HCT116 (cell line): ENCODE data around the gene CLIC4. TPM values are rescaled to one million over a fixed set of nuclear protein-coding genes. Genes with fewer than 3 reads are reported as not detected.

ENCODE experiments used
- ATAC-seq: fragments of 200-7000 bp; cut with Tn5 transposase; 2 replicates; pipeline ENCODE4 v1.9.1; 2020; ENCODE audit warnings: mild to moderate bottlenecking, moderate library complexity
- BruUV-seq: library from RNA; stranded (reverse); fragments of 400-500 nt; replicated peaks from 2 replicates; lab custom pipeline; 2021; lab: Mats Ljungman, UMichigan
- CTCF ChIA-PET: fragments of 300-600 bp; sonication (Branson Sonifier 250); formaldehyde crosslinking; loops from one replicate; lab custom pipeline; 2021; ENCODE audit warnings: antibody characterized with exemption; lab: Charles Lee
- POLR2A ChIA-PET: fragments of 300-600, 350-600 bp; sonication (Branson Sonifier 250); formaldehyde crosslinking; loops from one replicate; lab custom pipeline; 2021; ENCODE audit warnings: antibody characterized with exemption; lab: Charles Lee
- RAD21 ChIA-PET, 2 experiments: fragments of 300-600 bp; sonication (Branson Sonifier 250); formaldehyde crosslinking; loops; one replicate each; lab custom pipeline; 2023; ENCODE audit warnings: low total read pairs in 2 of 2; ENCODE audit not compliant: uncharacterized antibody in 2 of 2, unreplicated experiment in 2 of 2, low non-redundant PET in 1 of 2; lab: Charles Lee
- DNase-seq: peaks from one replicate; pipeline ENCODE4 v3.0.0-alpha.2; 2010; ENCODE audit warnings: low read depth, low spot score
- H2AFZ ChIP-seq: fragments of 200-600 bp; shearing (Covaris generic), sonication (generic); 2 replicates; pipeline ENCODE4 v1.6.1; 2017; ENCODE audit warnings: low read depth, mixed run types, mixed read lengths, antibody characterized with exemption, low read length; ENCODE audit not compliant: poor library complexity, severe bottlenecking
- H3K27ac ChIP-seq: 2 replicates; pipeline ENCODE4 v1.5.1; 2012; ENCODE audit warnings: low read depth, low read length
- H3K27me3 ChIP-seq: fragments of 200-600 bp; sonication (generic); 2 replicates; pipeline ENCODE4 v1.6.1; 2016; ENCODE audit warnings: mixed run types, low read length, mixed read lengths; ENCODE audit not compliant: insufficient read depth
- H3K36me3 ChIP-seq, 2 experiments: fragments of 200-500 bp in 1 of 2; fragments of 200-600 bp in 1 of 2; sonication (Bioruptor generic) in 1 of 2; sonication (generic) in 1 of 2; 2 replicates each; pipeline versions ENCODE4 v1.5.1 to v1.6.1; 2014 to 2016; ENCODE audit warnings: low read length in 2 of 2, inconsistent platforms in 1 of 2, mixed read lengths in 1 of 2, mixed run types in 1 of 2; ENCODE audit not compliant: insufficient read depth in 2 of 2, control insufficient read depth in 1 of 2
- H3K4me1 ChIP-seq, 2 experiments: fragments of 200-600 bp in 1 of 2; sonication (generic) in 1 of 2; 2 replicates each; pipeline versions ENCODE4 v1.5.1 to v1.6.1; 2012 to 2017; ENCODE audit warnings: low read length in 2 of 2, inconsistent platforms in 1 of 2, mild to moderate bottlenecking in 1 of 2, mixed read lengths in 1 of 2, mixed run types in 1 of 2, moderate library complexity in 1 of 2; ENCODE audit not compliant: insufficient read depth in 2 of 2, control insufficient read depth in 1 of 2
- H3K4me2 ChIP-seq: fragments of 200-600 bp; sonication (generic); 2 replicates; pipeline ENCODE4 v1.6.1; 2017; ENCODE audit warnings: mixed run types, low read length, mixed read lengths
- H3K4me3 ChIP-seq, 2 experiments: fragments of 200-600 bp in 1 of 2; sonication (generic) in 1 of 2; replicated peaks in 1 of 2; 2 replicates each; pipeline ENCODE4 v1.5.1; 2011 to 2016; ENCODE audit warnings: low read length in 2 of 2, control low read depth in 1 of 2, low read depth in 1 of 2, mild to moderate bottlenecking in 1 of 2, mixed read lengths in 1 of 2, mixed run types in 1 of 2
- H3K79me2 ChIP-seq: fragments of 200-600 bp; sonication (generic); 2 replicates; pipeline ENCODE4 v1.6.1; 2017; ENCODE audit warnings: mild to moderate bottlenecking, mixed run types, low read length, moderate library complexity, mixed read lengths; ENCODE audit not compliant: insufficient read depth
- H3K9ac ChIP-seq: fragments of 200-600 bp; sonication (generic); 2 replicates; pipeline ENCODE4 v1.6.1; 2016; ENCODE audit warnings: low read length, mixed read lengths
- H3K9me2 ChIP-seq: fragments of 200-600 bp; sonication (generic), shearing (Covaris generic); 2 replicates; pipeline ENCODE4 v1.6.1; 2017; ENCODE audit warnings: mixed run types, mild to moderate bottlenecking, moderate library complexity; ENCODE audit not compliant: insufficient read depth
- H3K9me3 ChIP-seq, 2 experiments: fragments of 200-500 bp in 1 of 2; fragments of 200-600 bp in 1 of 2; sonication (Bioruptor generic) in 1 of 2; sonication (generic) in 1 of 2; 2 replicates each; pipeline ENCODE4 v1.6.1; 2014 to 2017; ENCODE audit warnings: low read length in 2 of 2, mixed read lengths in 2 of 2, inconsistent platforms in 1 of 2, low read depth in 1 of 2, mild to moderate bottlenecking in 1 of 2, mixed run types in 1 of 2, moderate library complexity in 1 of 2; ENCODE audit not compliant: control insufficient read depth in 1 of 2, insufficient read depth in 1 of 2
- H4K20me1 ChIP-seq: fragments of 200-600 bp; sonication (generic), shearing (Covaris generic); 2 replicates; pipeline ENCODE4 v1.6.1; 2017; ENCODE audit warnings: mixed run types, mild to moderate bottlenecking, moderate library complexity; ENCODE audit not compliant: insufficient read depth
- ATF3 ChIP-seq: IDR thresholded peaks from 2 replicates; pipeline ENCODE4 v1.6.1; 2012
- CBX3 ChIP-seq: IDR thresholded peaks from 2 replicates; pipeline ENCODE4 v1.6.1; 2012; ENCODE audit warnings: low read depth
- CEBPB ChIP-seq: IDR thresholded peaks from 2 replicates; pipeline ENCODE4 v1.6.1; 2012; ENCODE audit warnings: low read depth
- CTCF ChIP-seq, 3 experiments: fragments of 200-600 bp in 1 of 3; sonication (generic) in 1 of 3; IDR thresholded peaks in 2 of 3; conservative IDR thresholded peaks in 1 of 3; 2 replicates each; pipeline ENCODE4 v1.5.1; 2012 to 2017; ENCODE audit warnings: low read depth in 2 of 3, low read length in 2 of 3, antibody characterized with exemption in 1 of 3, borderline replicate concordance in 1 of 3, control low read depth in 1 of 3, mild to moderate bottlenecking in 1 of 3, mixed read lengths in 1 of 3, mixed run types in 1 of 3, moderate library complexity in 1 of 3; ENCODE audit not compliant: insufficient read depth in 1 of 3
- ELF1 ChIP-seq: IDR thresholded peaks from 2 replicates; pipeline ENCODE4 v1.6.1; 2012; ENCODE audit warnings: low read depth, borderline replicate concordance
- EZH2 ChIP-seq: fragments of 200-600 bp; sonication (generic); IDR thresholded peaks from 2 replicates; pipeline ENCODE4 v1.6.1; 2017; ENCODE audit warnings: antibody characterized with exemption, mixed run types
- FOSL1 ChIP-seq: IDR thresholded peaks from 2 replicates; pipeline ENCODE4 v1.6.1; 2012; ENCODE audit warnings: low read depth
- JUND ChIP-seq: IDR thresholded peaks from 2 replicates; pipeline ENCODE4 v1.6.1; 2012
- POLR2A ChIP-seq: IDR thresholded peaks from 2 replicates; pipeline ENCODE4 v1.7.0; 2011; ENCODE audit warnings: borderline replicate concordance; ENCODE audit not compliant: insufficient read depth, insufficient read length; ENCODE audit errors: extremely low read depth
- POLR2AphosphoS5 ChIP-seq: IDR thresholded peaks from 2 replicates; pipeline ENCODE4 v1.6.1; 2011; ENCODE audit warnings: mild to moderate bottlenecking, low read depth, low read length, moderate library complexity
- RAD21 ChIP-seq: IDR thresholded peaks from 2 replicates; pipeline ENCODE4 v1.6.1; 2012; ENCODE audit warnings: low read depth, mild to moderate bottlenecking
- SIN3A ChIP-seq: IDR thresholded peaks from 2 replicates; pipeline ENCODE4 v1.6.1; 2012; ENCODE audit warnings: low read depth
- ZFX ChIP-seq: fragments of 450-650 bp; IDR thresholded peaks from 2 replicates; pipeline ENCODE4 v1.6.1; 2017
- ZNF274 ChIP-seq: fragments of 200-500 bp; sonication (Bioruptor generic); IDR thresholded peaks from 2 replicates; pipeline ENCODE4 v1.6.1; 2014; ENCODE audit warnings: mild to moderate bottlenecking, low read depth, low read length, inconsistent platforms
- intact Hi-C: fragments of 100-400 bp; cut with micrococcal nuclease; formaldehyde crosslinking; loops from 2 replicates; pipeline ENCODE4 v1.10.0; 2022
- total RNA-seq: library from RNA; stranded (reverse); gene quantifications from one replicate; pipeline ENCODE4 v1.2.1, GENCODE V29; 2021; ENCODE audit not compliant: unreplicated experiment
- TF ChIP-seq, protein P1 (sequence below): IDR thresholded peaks from 2 replicates; pipeline ENCODE4 v1.6.1; 2012
- TF ChIP-seq, protein P2 (sequence below): IDR thresholded peaks from 2 replicates; pipeline ENCODE4 v1.6.1; 2011; ENCODE audit warnings: mild to moderate bottlenecking, low read length, moderate library complexity; ENCODE audit not compliant: insufficient replicate concordance; ENCODE audit errors: extremely low read depth

Gene CLIC4
- total RNA-seq, 1 experiment from 2014 or later: 77.2 TPM

DNA sequence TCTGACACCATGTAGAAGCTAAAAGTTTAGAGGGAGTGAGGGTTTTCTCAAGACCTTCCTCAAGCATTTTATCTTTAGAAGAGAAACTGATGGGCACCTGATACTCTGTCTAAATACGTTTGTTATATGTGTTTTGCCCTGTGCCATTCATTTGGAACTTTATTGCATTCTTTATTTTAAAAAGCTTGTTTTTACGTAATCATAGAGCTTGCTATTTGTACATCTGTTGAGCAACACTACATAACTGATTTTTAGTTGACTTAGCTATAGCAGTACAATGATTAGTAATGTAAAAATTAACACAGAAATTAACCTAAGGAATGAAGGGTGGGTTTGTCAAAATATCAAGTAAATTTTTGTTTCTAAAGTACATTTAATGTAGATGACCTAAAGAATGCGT is 96.3 kb downstream of the CLIC4 start:
- H3K9ac ChIP-seq: no peak overlapping the region
- no peak overlapping the region for H3K4me2 ChIP-seq
- no peak overlapping the region for H2AFZ ChIP-seq
- no peaks in the 10 kb centered on the region for H3K9me2 ChIP-seq
- no peaks in the 10 kb centered on the region for H3K79me2 ChIP-seq
- no peak overlapping the region for H3K4me3 ChIP-seq
- no peaks in the 10 kb centered on the region for H3K27me3 ChIP-seq
- TF ChIP-seq JUND: no peak
- no peak for TF ChIP-seq ATF3
- TF ChIP-seq SIN3A: no peak
- TF ChIP-seq POLR2A: no peak
- TF ChIP-seq CBX3: no peak
- TF ChIP-seq CEBPB: no peak
- TF ChIP-seq, protein P1, sequence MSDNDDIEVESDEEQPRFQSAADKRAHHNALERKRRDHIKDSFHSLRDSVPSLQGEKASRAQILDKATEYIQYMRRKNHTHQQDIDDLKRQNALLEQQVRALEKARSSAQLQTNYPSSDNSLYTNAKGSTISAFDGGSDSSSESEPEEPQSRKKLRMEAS: no peak
- TF ChIP-seq RAD21: no peak
- TF ChIP-seq, protein P2, sequence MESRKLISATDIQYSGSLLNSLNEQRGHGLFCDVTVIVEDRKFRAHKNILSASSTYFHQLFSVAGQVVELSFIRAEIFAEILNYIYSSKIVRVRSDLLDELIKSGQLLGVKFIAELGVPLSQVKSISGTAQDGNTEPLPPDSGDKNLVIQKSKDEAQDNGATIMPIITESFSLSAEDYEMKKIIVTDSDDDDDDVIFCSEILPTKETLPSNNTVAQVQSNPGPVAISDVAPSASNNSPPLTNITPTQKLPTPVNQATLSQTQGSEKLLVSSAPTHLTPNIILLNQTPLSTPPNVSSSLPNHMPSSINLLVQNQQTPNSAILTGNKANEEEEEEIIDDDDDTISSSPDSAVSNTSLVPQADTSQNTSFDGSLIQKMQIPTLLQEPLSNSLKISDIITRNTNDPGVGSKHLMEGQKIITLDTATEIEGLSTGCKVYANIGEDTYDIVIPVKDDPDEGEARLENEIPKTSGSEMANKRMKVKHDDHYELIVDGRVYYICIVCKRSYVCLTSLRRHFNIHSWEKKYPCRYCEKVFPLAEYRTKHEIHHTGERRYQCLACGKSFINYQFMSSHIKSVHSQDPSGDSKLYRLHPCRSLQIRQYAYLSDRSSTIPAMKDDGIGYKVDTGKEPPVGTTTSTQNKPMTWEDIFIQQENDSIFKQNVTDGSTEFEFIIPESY: no peak
- TF ChIP-seq CTCF (IDR thresholded peaks at IDR 0.05 in 2 of 3, conservative IDR thresholded peaks at IDR 0.05 in 1 of 3; ENCODE audit: borderline replicate concordance in 1 of 3, insufficient read depth in 1 of 3, low read depth in 2 of 3, low read length in 2 of 3): no peak
- no peak for TF ChIP-seq ZFX
- no peak for TF ChIP-seq ZNF274
- TF ChIP-seq FOSL1: no peak
- TF ChIP-seq EZH2: no peak
- no peak for TF ChIP-seq ELF1
- no peak for TF ChIP-seq POLR2AphosphoS5
- POLR2A ChIA-PET: no interaction called here
- no peaks in the 10 kb centered on the region for H3K36me3 ChIP-seq
- no peaks in the 10 kb centered on the region; a peak in 1 of 4 replicates for H3K4me1 ChIP-seq
- RAD21 ChIA-PET: no interaction called here
- CTCF ChIA-PET: interaction anchor here (1.1 to 1.6 kb wide), 2 partner anchors 11 to 255 kb away, joined by 3 to 7 read pairs; no protein-coding TSS in a partner anchor
- ATAC-seq (no peak), DNase-seq (no peak)
- H3K9me3 ChIP-seq: no peaks in the 10 kb centered on the region
- H3K27ac ChIP-seq: no peak overlapping the region
- no peaks in the 10 kb centered on the region for H4K20me1 ChIP-seq
- intact Hi-C loops: no loop called here
- BruUV-seq: no TSS peak
